Tibial artery (tissue), 4 donors: Measurements from ENCODE around the gene FCN2.

Source experiments
- DNase-seq, 2 donors: peaks; one replicate each; pipeline ENCODE4 v3.0.0-alpha.2; 2019
- H3K27ac ChIP-seq, 2 donors: fragments of 200-600 bp; sonication (generic) in 1 of 2; 1 replicate in 1 of 2; 2 replicates in 1 of 2; pipeline ENCODE4 v1.5.1; 2018 to 2019; ENCODE audit warnings: mild to moderate bottlenecking in 1 of 2
- H3K27me3 ChIP-seq, 2 donors: fragments of 200-600 bp; sonication (generic) in 1 of 2; one replicate each; pipeline versions ENCODE4 v1.5.1 to v1.6.0; 2016 to 2019
- H3K36me3 ChIP-seq, 3 donors: fragments of 200-600 bp; sonication (generic) in 2 of 3; one replicate each; pipeline ENCODE4 v1.5.1; 2016 to 2019; ENCODE audit warnings: mild to moderate bottlenecking in 2 of 3
- H3K4me1 ChIP-seq, 4 donors: fragments of 200-600 bp; sonication (generic) in 2 of 4; 1 replicate in 3 of 4; 2 replicates in 1 of 4; pipeline ENCODE4 v1.5.1; 2016 to 2019
- H3K4me3 ChIP-seq, 2 donors: fragments of 200-600 bp; sonication (generic) in 1 of 2; 1 replicate in 1 of 2; 2 replicates in 1 of 2; pipeline ENCODE4 v1.5.1; 2018 to 2019; ENCODE audit warnings: mild to moderate bottlenecking in 2 of 2
- H3K9me3 ChIP-seq, 3 donors: fragments of 200-600 bp; sonication (generic) in 1 of 3; one replicate each; pipeline ENCODE4 v1.5.1; 2016 to 2019
- intact Hi-C: fragments of 100-400 bp; cut with DNase I; formaldehyde crosslinking; loops from one replicate; pipeline ENCODE4 v1.15.0; 2023; ENCODE audit warnings: low total_unique reads
- TF ChIP-seq, protein P1 (sequence below), 2 experiments: fragments of 200-600 bp in 1 of 2; fragments of 450-650 bp in 1 of 2; IDR thresholded peaks; one replicate each; pipeline ENCODE4 v1.5.1; 2017 to 2019; ENCODE audit warnings: antibody characterized with exemption in 2 of 2, mild to moderate bottlenecking in 1 of 2, moderate library complexity in 1 of 2

Gene FCN2

DNA sequence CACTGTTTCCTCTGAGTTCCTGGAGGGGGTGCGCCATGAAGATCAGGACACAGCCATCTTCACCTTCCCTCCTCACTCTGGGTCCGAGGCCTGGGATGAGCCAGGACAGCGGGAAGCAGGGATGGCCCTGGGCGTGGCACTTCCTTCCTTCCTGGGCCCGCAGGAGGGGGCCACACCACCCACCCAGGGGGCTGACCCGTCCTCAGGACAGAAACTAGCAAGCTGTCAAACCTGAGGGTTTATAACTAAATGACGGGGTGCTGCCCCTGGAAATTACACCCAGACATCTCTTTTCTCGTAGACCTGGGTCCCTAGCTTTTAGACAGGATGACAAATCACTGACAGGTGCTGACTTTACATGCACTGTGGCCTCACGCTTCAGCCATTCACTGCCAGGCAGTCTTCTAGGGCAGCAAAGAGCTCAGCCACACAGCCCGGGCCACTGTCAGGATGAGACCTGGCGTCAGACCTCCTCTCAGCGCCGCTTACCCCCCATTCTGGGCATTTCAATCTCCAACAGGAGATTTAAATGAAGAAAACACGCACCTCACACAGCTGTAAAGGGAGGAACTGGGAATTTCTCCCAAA is 8.1 kb downstream of the FCN2 start:
- Histone ChIP-seq H3K36me3 (no peaks in the 10 kb centered on the region), H3K4me1 (no peaks in the 10 kb centered on the region), H3K27me3 (peaks cover 0 to 32% of the 10 kb centered on the region in 2 donors), H3K27ac (no peak overlapping the region), H3K4me3 (no peak overlapping the region), H3K9me3 (no peaks in the 10 kb centered on the region)
- TF ChIP-seq, protein P1, sequence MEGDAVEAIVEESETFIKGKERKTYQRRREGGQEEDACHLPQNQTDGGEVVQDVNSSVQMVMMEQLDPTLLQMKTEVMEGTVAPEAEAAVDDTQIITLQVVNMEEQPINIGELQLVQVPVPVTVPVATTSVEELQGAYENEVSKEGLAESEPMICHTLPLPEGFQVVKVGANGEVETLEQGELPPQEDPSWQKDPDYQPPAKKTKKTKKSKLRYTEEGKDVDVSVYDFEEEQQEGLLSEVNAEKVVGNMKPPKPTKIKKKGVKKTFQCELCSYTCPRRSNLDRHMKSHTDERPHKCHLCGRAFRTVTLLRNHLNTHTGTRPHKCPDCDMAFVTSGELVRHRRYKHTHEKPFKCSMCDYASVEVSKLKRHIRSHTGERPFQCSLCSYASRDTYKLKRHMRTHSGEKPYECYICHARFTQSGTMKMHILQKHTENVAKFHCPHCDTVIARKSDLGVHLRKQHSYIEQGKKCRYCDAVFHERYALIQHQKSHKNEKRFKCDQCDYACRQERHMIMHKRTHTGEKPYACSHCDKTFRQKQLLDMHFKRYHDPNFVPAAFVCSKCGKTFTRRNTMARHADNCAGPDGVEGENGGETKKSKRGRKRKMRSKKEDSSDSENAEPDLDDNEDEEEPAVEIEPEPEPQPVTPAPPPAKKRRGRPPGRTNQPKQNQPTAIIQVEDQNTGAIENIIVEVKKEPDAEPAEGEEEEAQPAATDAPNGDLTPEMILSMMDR (IDR thresholded peaks at IDR 0.05), result no peak
- DNase-seq, result no peak
- intact Hi-C loops, result no loop called here

DNA sequence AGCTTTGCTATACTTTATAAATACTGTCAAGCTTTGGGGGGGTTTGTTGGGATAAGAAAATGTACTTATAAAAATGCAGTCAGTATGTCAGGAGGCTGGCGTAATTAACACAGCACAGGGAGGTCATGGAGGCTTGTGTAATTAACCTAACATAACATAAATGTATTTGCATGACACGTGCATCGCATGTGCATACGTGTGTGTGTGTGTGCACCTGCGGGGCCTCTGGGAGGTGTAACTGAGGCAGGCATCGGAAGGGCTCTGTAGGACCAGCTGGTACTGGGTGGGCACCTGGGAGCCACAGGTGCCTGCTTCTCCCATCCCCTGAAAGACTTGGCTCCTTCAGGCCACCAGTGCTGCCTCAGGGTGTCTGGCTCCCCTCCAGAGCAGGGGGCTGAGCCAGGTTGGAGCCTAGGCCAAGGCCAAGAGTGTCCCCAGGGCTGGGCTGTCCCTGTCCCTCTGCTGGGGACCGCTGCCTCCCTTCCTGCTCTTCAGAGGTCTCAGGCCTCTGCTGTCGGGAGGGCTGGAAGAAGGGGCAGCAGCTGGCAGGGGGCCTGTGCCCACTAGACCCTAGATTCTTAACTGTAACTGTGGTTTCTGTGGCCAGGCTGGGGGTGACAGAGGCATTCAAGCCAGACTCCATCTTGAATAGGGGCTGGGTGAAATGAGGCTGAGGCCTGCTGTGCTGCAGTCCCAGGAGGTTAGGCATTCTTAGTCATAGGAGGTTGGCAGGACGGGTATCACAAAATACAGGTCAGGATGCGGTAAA is 9.0 kb downstream of the FCN2 start:
- H3K27me3 ChIP-seq, result peaks cover 0 to 31% of the 10 kb centered on the region in 2 donors
- no peaks in the 10 kb centered on the region for H3K36me3 ChIP-seq
- no peak overlapping the region for H3K27ac ChIP-seq
- no peaks in the 10 kb centered on the region for H3K4me1 ChIP-seq
- intact Hi-C loops, result no loop called here
- TF ChIP-seq, protein P1 (IDR thresholded peaks at IDR 0.05), result no peak
- no peaks in the 10 kb centered on the region for H3K9me3 ChIP-seq
- no peak for DNase-seq
- H3K4me3 ChIP-seq, result no peak overlapping the region

DNA sequence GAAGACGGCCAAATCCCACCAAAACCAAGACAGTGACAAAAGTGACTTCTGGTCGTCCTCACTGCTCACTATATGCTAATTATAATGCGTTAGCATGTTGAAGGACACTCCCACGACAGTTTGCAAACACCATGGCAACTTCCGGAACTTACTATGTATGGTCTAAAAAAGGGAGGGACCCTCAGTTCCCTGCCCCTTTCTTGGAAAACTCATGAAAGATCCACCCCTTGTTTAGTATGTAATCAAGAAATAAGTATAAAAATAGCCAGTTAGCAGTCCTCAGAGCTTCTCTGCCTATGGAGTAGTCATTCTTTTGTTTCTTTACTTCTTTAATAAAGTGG is 9.5 kb downstream of the FCN2 start:
- no peaks in the 10 kb centered on the region for H3K36me3 ChIP-seq
- TF ChIP-seq, protein P1 (IDR thresholded peaks at IDR 0.05), result no peak
- no peak for DNase-seq
- H3K9me3 ChIP-seq, result no peaks in the 10 kb centered on the region
- intact Hi-C loops, result no loop called here
- H3K4me3 ChIP-seq, result no peak overlapping the region
- H3K27ac ChIP-seq, result no peak overlapping the region
- peaks cover 0 to 26% of the 10 kb centered on the region in 2 donors for H3K27me3 ChIP-seq
- H3K4me1 ChIP-seq, result no peaks in the 10 kb centered on the region

DNA sequence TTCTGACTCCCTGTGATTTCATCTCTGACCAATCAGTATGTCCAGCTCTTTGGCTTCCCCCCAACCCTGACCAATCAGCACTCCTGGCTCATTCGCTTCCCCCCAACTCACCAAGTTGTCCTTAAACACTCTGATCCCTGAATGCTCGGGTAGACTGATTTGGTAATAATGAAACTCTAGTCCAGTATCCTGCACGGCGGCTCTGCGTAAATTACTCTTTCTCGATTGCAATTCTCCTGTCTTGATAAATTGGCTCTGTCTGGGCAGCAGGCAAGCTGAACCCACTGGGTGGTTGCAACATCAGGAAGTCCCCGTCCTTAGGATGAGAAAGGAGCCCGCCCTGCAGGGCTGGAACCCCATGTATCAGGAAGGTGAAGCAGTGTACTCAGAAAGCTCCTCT is 10.4 kb downstream of the FCN2 start:
- intact Hi-C loops, result no loop called here
- no peak for DNase-seq
- H3K4me3 ChIP-seq, result no peak overlapping the region
- H3K36me3 ChIP-seq, result no peaks in the 10 kb centered on the region
- peaks cover 0 to 20% of the 10 kb centered on the region in 2 donors for H3K27me3 ChIP-seq
- TF ChIP-seq, protein P1 (IDR thresholded peaks at IDR 0.05), result no peak
- H3K9me3 ChIP-seq, result no peaks in the 10 kb centered on the region
- peaks cover 0 to 7% (median 2%) of the 10 kb centered on the region in 4 donors for H3K4me1 ChIP-seq
- H3K27ac ChIP-seq, result no peak overlapping the region

DNA sequence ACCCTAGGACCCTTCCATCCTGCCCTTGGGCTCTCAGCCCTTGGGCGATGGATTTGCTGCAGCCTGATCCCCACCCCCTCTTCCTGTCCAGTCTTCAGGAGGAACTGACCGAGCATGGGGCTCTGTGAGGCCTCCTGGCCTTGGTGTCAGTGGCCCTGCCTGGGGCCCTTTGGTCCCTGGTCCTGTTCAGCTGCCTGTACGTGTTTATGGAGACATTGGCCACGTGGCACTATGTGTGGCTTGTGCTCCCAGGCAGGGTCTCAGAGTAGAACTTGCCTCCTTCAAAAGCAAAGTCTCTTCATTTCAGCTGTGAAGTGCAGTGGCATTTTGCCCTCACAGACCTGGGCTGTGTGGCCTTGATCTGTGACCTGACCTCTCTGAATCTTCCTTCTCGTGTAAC is 11.1 kb downstream of the FCN2 start:
- Histone ChIP-seq H3K4me3 (no peak overlapping the region), H3K9me3 (no peaks in the 10 kb centered on the region), H3K36me3 (no peaks in the 10 kb centered on the region), H3K4me1 (peaks cover 0 to 12% (median 5%) of the 10 kb centered on the region in 4 donors), H3K27me3 (peaks cover 0 to 23% of the 10 kb centered on the region in 2 donors), H3K27ac (no peak overlapping the region)
- TF ChIP-seq, protein P1 (IDR thresholded peaks at IDR 0.05), result no peak
- DNase-seq, result no peak
- intact Hi-C loops, result no loop called here
